T-cell (primary cell): ENCODE data around the gene ABCF1. TPM values are rescaled to one million over a fixed set of nuclear protein-coding genes. Genes with fewer than 3 reads are reported as not detected.

Source experiments
- ATAC-seq, 4 experiments: fragments of 200-7000 bp in 3 of 4; fragments of 150-1000 bp in 1 of 4; cut with Tn5 transposase; replicated peaks in 1 of 4; 1 replicate in 3 of 4; 2 replicates in 1 of 4; pipeline ENCODE4 v1.10.0; 2021; ENCODE audit warnings: moderate library complexity in 3 of 4, mild to moderate bottlenecking in 2 of 4, moderate number of reproducible peaks in 1 of 4
- CTCF ChIA-PET, 2 donors: fragments of 300-600 bp; sonication (Branson Sonifier 250); formaldehyde crosslinking; loops; one replicate each; lab custom pipeline; 2022; ENCODE audit warnings: antibody characterized with exemption in 2 of 2; lab: Charles Lee
- POLR2A ChIA-PET, 2 donors: fragments of 300-600 bp; sonication (Branson Sonifier 250); formaldehyde crosslinking; loops; one replicate each; lab custom pipeline; 2022; ENCODE audit warnings: antibody characterized with exemption in 2 of 2; lab: Charles Lee
- DNase-seq, 35 experiments: peaks; one replicate each; pipeline versions ENCODE4 v3.0.0 to v3.0.0-alpha.2; 2013 to 2023
- H3K27ac ChIP-seq: one replicate; pipeline ENCODE4 v1.5.1; 2013; ENCODE audit warnings: low read length
- H3K27me3 ChIP-seq, 2 experiments: replicated peaks in 1 of 2; 1 replicate in 1 of 2; 2 replicates in 1 of 2; pipeline versions ENCODE4 v1.6.1 to v1.7.0; 2013; ENCODE audit warnings: low read length in 1 of 2, mixed read lengths in 1 of 2; ENCODE audit not compliant: control insufficient read depth in 2 of 2, insufficient read depth in 2 of 2; ENCODE audit errors: extremely low read depth in 1 of 2
- H3K36me3 ChIP-seq, 2 donors: 1 replicate in 1 of 2; 2 replicates in 1 of 2; pipeline versions ENCODE4 v1.6.1 to v1.7.0; 2013; ENCODE audit warnings: low read length in 1 of 2; ENCODE audit not compliant: control insufficient read depth in 2 of 2, insufficient read depth in 1 of 2; ENCODE audit errors: extremely low read depth in 1 of 2
- H3K4me1 ChIP-seq, 2 experiments: 1 replicate in 1 of 2; 2 replicates in 1 of 2; pipeline versions ENCODE4 v1.6.1 to v1.7.0; 2013; ENCODE audit warnings: low read length in 2 of 2, mixed read lengths in 1 of 2; ENCODE audit not compliant: insufficient read depth in 2 of 2, control insufficient read depth in 1 of 2; ENCODE audit errors: extremely low read depth in 1 of 2
- H3K4me3 ChIP-seq, 2 donors: 1 replicate in 1 of 2; 2 replicates in 1 of 2; pipeline versions ENCODE4 v1.5.1 to v1.7.0; 2013; ENCODE audit warnings: mild to moderate bottlenecking in 2 of 2, low read length in 1 of 2, moderate library complexity in 1 of 2; ENCODE audit not compliant: control insufficient read depth in 1 of 2; ENCODE audit errors: extremely low read depth in 1 of 2
- H3K9me3 ChIP-seq: 2 replicates; pipeline ENCODE4 v1.7.0; 2013
- H3K27ac Mint-ChIP-seq, 2 donors: one replicate each; pipeline ENCODE4 v1.8.0; 2020 to 2021; ENCODE audit warnings: mild to moderate bottlenecking in 2 of 2, mixed read lengths in 2 of 2
- H3K27me3 Mint-ChIP-seq, 2 donors: one replicate each; pipeline ENCODE4 v1.8.0; 2021 to 2022; ENCODE audit warnings: mixed read lengths in 2 of 2
- H3K36me3 Mint-ChIP-seq: one replicate; pipeline ENCODE4 v1.8.0; 2021; ENCODE audit warnings: mixed read lengths
- H3K4me1 Mint-ChIP-seq, 3 donors: one replicate each; pipeline ENCODE4 v1.8.0; 2020 to 2022; ENCODE audit warnings: mixed read lengths in 3 of 3, mild to moderate bottlenecking in 1 of 3
- H3K4me3 Mint-ChIP-seq, 3 donors: one replicate each; pipeline ENCODE4 v1.8.0; 2020 to 2022; ENCODE audit warnings: mild to moderate bottlenecking in 3 of 3, mixed read lengths in 3 of 3, moderate library complexity in 3 of 3
- H3K9me3 Mint-ChIP-seq, 3 donors: one replicate each; pipeline ENCODE4 v1.8.0; 2020 to 2022; ENCODE audit warnings: mixed read lengths in 3 of 3
- WGBS: methylation state at CpG from one replicate; pipeline ENCODE4 v1.1.5; 2013; ENCODE audit warnings: missing lambda C conversion rate; ENCODE audit not compliant: insufficient coverage; 5-methylcytosine and 5-hydroxymethylcytosine counted together
- total RNA-seq, 35 experiments: library from RNA in 6 of 35; stranded (reverse) in 6 of 35; fragments of 120-200 nt in 1 of 35; gene quantifications; one replicate each; pipeline versions ENCODE4 v1.2.1 to v1.2.4 and lab custom pipeline; 2013 to 2026

ABCF1 gene
- total RNA-seq, 5 donors from 2014 or later (not counting 1 experiment from before 2014, with no cell fraction given), result 61.1 to 89.9 (median 73.8) TPM

- no peaks in the 10 kb centered on the region for H3K27me3 ChIP-seq
- H3K36me3 Mint-ChIP-seq, result no peaks in the 10 kb centered on the region
- peak overlapping the region; percentile 71 to 92 for H3K4me3 ChIP-seq
- peak overlapping the region; percentile 97 to 100 (median 98) for H3K4me3 Mint-ChIP-seq
- ChIA-PET POLR2A (interaction anchor here (0.6 to 2.3 kb wide), 9 partner anchors 14 to 511 kb away, joined by 3 to 21 read pairs (median 4); partner anchors contain the start of genes GNL1 (in 2 of the 2) and PRR3 (in 2 of the 2)), CTCF (interaction anchor here (0.6 to 2.1 kb wide), 13 partner anchors 12 to 107 kb away, joined by 3 to 15 read pairs (median 4); partner anchors contain the start of genes GNL1 (in 1 of the 2), MRPS18B (in 1 of the 2) and PRR3 (in 1 of the 2))
- H3K9me3 Mint-ChIP-seq, result no peaks in the 10 kb centered on the region
- H3K9me3 ChIP-seq, result no peaks in the 10 kb centered on the region
- DNase-seq (peak in 1 of 35 experiments; percentile 24), ATAC-seq (peak; percentile 13 to 30 (median 20))
- H3K36me3 ChIP-seq, result peaks cover 0 to 6% of the 10 kb centered on the region in 2 donors
- peaks cover 27 to 42% of the 10 kb centered on the region in 2 experiments for H3K4me1 ChIP-seq
- peak overlapping the region; percentile 98 to 99 for H3K27ac Mint-ChIP-seq
- WGBS, result 7% methylated on average over 9 of the region's 18 CpGs
- H3K27ac ChIP-seq, result peak overlapping the region; percentile 80
- H3K27me3 Mint-ChIP-seq, result no peaks in the 10 kb centered on the region
- H3K4me1 Mint-ChIP-seq, result peaks cover 62 to 70% (median 69%) of the 10 kb centered on the region in 3 donors
Observed at GRCh38 chr6:30570740-30571074, 535 bp upstream of the ABCF1 start.

- peak overlapping the region; percentile 98 to 99 for H3K27ac Mint-ChIP-seq
- POLR2A ChIA-PET, result interaction anchor here (0.5 to 2.3 kb wide), 9 partner anchors 9 to 60 kb away, joined by 3 to 21 read pairs (median 4); partner anchors contain the start of genes GNL1 (in 1 of the 2) and PRR3 (in 1 of the 2)
- Histone ChIP-seq H3K9me3 (no peaks in the 10 kb centered on the region), H3K36me3 (peaks cover 3 to 12% of the 10 kb centered on the region in 2 donors), H3K27ac (peak overlapping the region; percentile 87), H3K4me1 (peaks cover 27 to 43% of the 10 kb centered on the region in 2 experiments), H3K4me3 (peak overlapping the region; percentile 71 to 92), H3K27me3 (no peaks in the 10 kb centered on the region)
- no peak for ATAC-seq
- no peak for DNase-seq
- no peaks in the 10 kb centered on the region for H3K27me3 Mint-ChIP-seq
- 0% methylated on average over 1 of the region's 8 CpGs for WGBS
- H3K36me3 Mint-ChIP-seq, result peaks cover 3% of the 10 kb centered on the region
- H3K4me3 Mint-ChIP-seq, result peak overlapping the region; percentile 97 to 100 (median 98)
- H3K9me3 Mint-ChIP-seq, result no peaks in the 10 kb centered on the region
- peaks cover 64 to 74% (median 68%) of the 10 kb centered on the region in 3 donors for H3K4me1 Mint-ChIP-seq
- CTCF ChIA-PET, result interaction anchor here in 1 of 2 donors (0.9 to 2.1 kb wide), 7 partner anchors 13 to 46 kb away, joined by 3 to 15 read pairs (median 5); partner anchors contain the start of genes MRPS18B and PRR3
Observed at GRCh38 chr6:30571762-30572082, 480 bp downstream of the ABCF1 start.

GRCh38 chr6:30572148-30572547 is 906 bp downstream of the ABCF1 start:
- ChIA-PET CTCF (no interaction called here), POLR2A (interaction anchor here in 1 of 2 donors (1.0 kb wide), 1 partner anchor 42 kb away, joined by 3 read pairs; no protein-coding TSS in a partner anchor)
- Mint-ChIP-seq H3K27ac (peak overlapping the region; percentile 98 to 99), H3K9me3 (no peaks in the 10 kb centered on the region), H3K4me1 (peaks cover 65 to 75% (median 71%) of the 10 kb centered on the region in 3 donors), H3K4me3 (peak overlapping the region; percentile 97 to 100 (median 98)), H3K36me3 (peaks cover 7% of the 10 kb centered on the region), H3K27me3 (no peaks in the 10 kb centered on the region)
- Histone ChIP-seq H3K36me3 (peaks cover 4 to 17% of the 10 kb centered on the region in 2 donors), H3K27ac (peak overlapping the region; percentile 87), H3K4me3 (peak overlapping the region; percentile 71 to 92), H3K4me1 (peaks cover 27 to 43% of the 10 kb centered on the region in 2 experiments), H3K27me3 (no peaks in the 10 kb centered on the region), H3K9me3 (no peaks in the 10 kb centered on the region)
- DNase-seq, result no peak
- no peak for ATAC-seq

- H3K4me3 ChIP-seq, result no peak overlapping the region
Observed at GRCh38 chr6:30573113-30573512, 1.9 kb downstream of the ABCF1 start.

GRCh38 chr6:30578051-30578450 is 6.8 kb downstream of the ABCF1 start:
- Histone ChIP-seq H3K36me3 (peaks cover 27 to 71% of the 10 kb centered on the region in 2 donors), H3K4me3 (no peak overlapping the region), H3K4me1 (peaks cover 11 to 12% of the 10 kb centered on the region in 2 experiments), H3K9me3 (no peaks in the 10 kb centered on the region), H3K27ac (no peak overlapping the region), H3K27me3 (no peaks in the 10 kb centered on the region)
- H3K27me3 Mint-ChIP-seq, result no peaks in the 10 kb centered on the region
- ChIA-PET CTCF (interaction anchor here in 1 of 2 donors (0.6 kb wide), 1 partner anchor 13 kb away, joined by 3 read pairs; no protein-coding TSS in a partner anchor), POLR2A (interaction anchor here (1.5 kb wide), 2 partner anchors 9 to 37 kb away, joined by 3 to 17 read pairs; no protein-coding TSS in a partner anchor)
- peaks cover 28 to 40% (median 31%) of the 10 kb centered on the region in 3 donors for H3K4me1 Mint-ChIP-seq
- H3K27ac Mint-ChIP-seq, result no peak overlapping the region
- ATAC-seq (no peak), DNase-seq (no peak)
- no peak overlapping the region for H3K4me3 Mint-ChIP-seq
- no peaks in the 10 kb centered on the region for H3K9me3 Mint-ChIP-seq
- peaks cover 51% of the 10 kb centered on the region for H3K36me3 Mint-ChIP-seq
- WGBS, result 94% methylated on average over 4 of the region's 8 CpGs

More at GRCh38 chr6:30573113-30573512, 1.9 kb downstream of the ABCF1 start:
- Mint-ChIP-seq H3K27ac (peak overlapping the region; percentile 1 to 41), H3K36me3 (peaks cover 17% of the 10 kb centered on the region), H3K4me1 (peaks cover 65 to 79% (median 70%) of the 10 kb centered on the region in 3 donors), H3K27me3 (no peaks in the 10 kb centered on the region), H3K4me3 (peak overlapping the region; percentile 97 to 100 (median 98)), H3K9me3 (no peaks in the 10 kb centered on the region)
- Histone ChIP-seq H3K36me3 (peaks cover 12 to 26% of the 10 kb centered on the region in 2 donors), H3K4me1 (peaks cover 27 to 40% of the 10 kb centered on the region in 2 experiments), H3K27me3 (no peaks in the 10 kb centered on the region), H3K27ac (no peak overlapping the region), H3K9me3 (no peaks in the 10 kb centered on the region)
- 50% methylated on average over 4 of the region's 4 CpGs for WGBS
- DNase-seq (no peak), ATAC-seq (no peak)
- ChIA-PET POLR2A (interaction anchor here in 1 of 2 donors (1.1 kb wide), 1 partner anchor 42 kb away, joined by 5 read pairs; no protein-coding TSS in a partner anchor), CTCF (interaction anchor here in 1 of 2 donors (1.2 kb wide), 1 partner anchor 32 kb away, joined by 5 read pairs; no protein-coding TSS in a partner anchor)

GRCh38 chr6:30583921-30584320 is 12.7 kb downstream of the ABCF1 start:
- Mint-ChIP-seq H3K27me3 (no peaks in the 10 kb centered on the region), H3K4me3 (no peak overlapping the region), H3K36me3 (peaks cover 61% of the 10 kb centered on the region), H3K4me1 (no peaks in the 10 kb centered on the region), H3K27ac (peak overlapping the region in 1 of 2 donors; percentile 22), H3K9me3 (no peaks in the 10 kb centered on the region)
- ChIA-PET POLR2A (no interaction called here), CTCF (interaction anchor here in 1 of 2 donors (0.6 kb wide), 1 partner anchor 12 kb away, joined by 3 read pairs; no protein-coding TSS in a partner anchor)
- no peaks in the 10 kb centered on the region for H3K9me3 ChIP-seq
- ATAC-seq (no peak), DNase-seq (no peak)
- H3K36me3 ChIP-seq, result peaks cover 35 to 89% of the 10 kb centered on the region in 2 donors
- 100% methylated on average over 5 of the region's 5 CpGs for WGBS
- H3K27ac ChIP-seq, result no peak overlapping the region
- H3K4me1 ChIP-seq, result no peaks in the 10 kb centered on the region
- no peak overlapping the region for H3K4me3 ChIP-seq
- H3K27me3 ChIP-seq, result no peaks in the 10 kb centered on the region
